GM23338 (cell line): Measurements from ENCODE around the gene BCKDK. TPM values are rescaled to one million over a fixed set of nuclear protein-coding genes. Genes with fewer than 3 reads are reported as not detected.

ENCODE experiments used
- ATAC-seq: fragments of 200-7000 bp; cut with Tn5 transposase; 3 replicates; pipeline ENCODE4 v1.9.1; 2020
- DNase-seq: peaks from one replicate; pipeline ENCODE4 v3.0.0-alpha.2; 2015; ENCODE audit warnings: low spot score
- H2AFZ ChIP-seq: fragments of 200-600 bp; sonication (generic); 2 replicates; pipeline ENCODE4 v1.8.0; 2016; ENCODE audit warnings: antibody characterized with exemption, mild to moderate bottlenecking, moderate library complexity
- H3F3A ChIP-seq: fragments of 200-600 bp; sonication (generic); replicated peaks from 2 replicates; pipeline ENCODE4 v1.8.0; 2017; ENCODE audit warnings: antibody characterized with exemption, mixed run types, low read depth
- H3K27ac ChIP-seq: fragments of 200-600 bp; sonication (generic); 2 replicates; pipeline ENCODE4 v1.6.1; 2016; ENCODE audit warnings: low read depth
- H3K27me3 ChIP-seq: fragments of 200-600 bp; sonication (generic); 2 replicates; pipeline ENCODE4 v1.8.0; 2016; ENCODE audit warnings: mild to moderate bottlenecking, mixed run types, moderate library complexity; ENCODE audit not compliant: insufficient read depth
- H3K36me3 ChIP-seq: fragments of 200-600 bp; sonication (generic); 2 replicates; pipeline ENCODE4 v1.8.0; 2016; ENCODE audit warnings: mild to moderate bottlenecking; ENCODE audit not compliant: insufficient read depth
- H3K4me1 ChIP-seq: fragments of 200-600 bp; sonication (generic); 2 replicates; pipeline ENCODE4 v1.8.0; 2016; ENCODE audit warnings: mild to moderate bottlenecking, moderate library complexity; ENCODE audit not compliant: insufficient read depth
- H3K4me2 ChIP-seq: fragments of 200-600 bp; sonication (generic); 2 replicates; pipeline ENCODE4 v1.7.1; 2017; ENCODE audit warnings: mixed run types
- H3K4me3 ChIP-seq: fragments of 200-600 bp; sonication (generic); 2 replicates; pipeline ENCODE4 v1.6.1; 2016; ENCODE audit warnings: mixed run types
- H3K79me2 ChIP-seq: fragments of 200-600 bp; sonication (generic); replicated peaks from 2 replicates; pipeline ENCODE4 v1.8.0; 2017; ENCODE audit warnings: mild to moderate bottlenecking; ENCODE audit not compliant: insufficient read depth
- H3K9me2 ChIP-seq: fragments of 200-600 bp; sonication (generic); 2 replicates; pipeline ENCODE4 v1.8.0; 2017; ENCODE audit not compliant: insufficient read depth
- H4K20me1 ChIP-seq: fragments of 200-600 bp; sonication (generic); replicated peaks from 2 replicates; pipeline ENCODE4 v1.8.0; 2017; ENCODE audit warnings: mild to moderate bottlenecking; ENCODE audit not compliant: insufficient read depth
- H3K27ac Mint-ChIP-seq: 2 replicates; pipeline ENCODE4 v1.8.0; 2020; ENCODE audit warnings: inconsistent platforms, mild to moderate bottlenecking, moderate library complexity, mixed read lengths
- H3K27me3 Mint-ChIP-seq: 3 replicates; pipeline ENCODE4 v1.8.0; 2022; ENCODE audit warnings: low read depth, mild to moderate bottlenecking, moderate library complexity, mixed read lengths, inconsistent platforms; ENCODE audit not compliant: insufficient read depth, poor library complexity
- H3K36me3 Mint-ChIP-seq: 3 replicates; pipeline ENCODE4 v1.8.0; 2021; ENCODE audit warnings: low read depth, mild to moderate bottlenecking, inconsistent platforms, moderate library complexity, mixed read lengths
- H3K4me1 Mint-ChIP-seq: 3 replicates; pipeline ENCODE4 v1.8.0; 2020; ENCODE audit warnings: mild to moderate bottlenecking, inconsistent platforms, mixed read lengths
- H3K4me3 Mint-ChIP-seq: 3 replicates; pipeline ENCODE4 v1.8.0; 2021; ENCODE audit warnings: moderate library complexity, mild to moderate bottlenecking, inconsistent platforms, mixed read lengths
- H3K9me3 Mint-ChIP-seq: 3 replicates; pipeline ENCODE4 v1.8.0; 2020; ENCODE audit warnings: moderate library complexity, mild to moderate bottlenecking, inconsistent platforms, mixed read lengths
- CTCF ChIP-seq, 2 experiments: fragments of 200-600 bp in 1 of 2; sonication (generic) in 1 of 2; conservative IDR thresholded peaks; 2 replicates each; pipeline versions ENCODE4 v1.5.1 to v1.6.1; 2016 to 2017; ENCODE audit warnings: antibody characterized with exemption in 2 of 2, low read depth in 2 of 2, mild to moderate bottlenecking in 2 of 2, moderate library complexity in 1 of 2
- JUNB ChIP-seq: IDR thresholded peaks from one replicate; pipeline ENCODE4 v1.6.1; 2016; ENCODE audit warnings: antibody characterized with exemption; ENCODE audit not compliant: unreplicated experiment
- NANOG ChIP-seq: IDR thresholded peaks from 2 replicates; pipeline ENCODE4 v1.6.1; 2016; ENCODE audit warnings: antibody characterized with exemption, borderline replicate concordance
- POLR2AphosphoS5 ChIP-seq: IDR thresholded peaks from 2 replicates; pipeline ENCODE4 v1.6.1; 2016; ENCODE audit warnings: antibody characterized with exemption, low read depth
- REST ChIP-seq: IDR thresholded peaks from one replicate; pipeline ENCODE4 v1.6.1; 2018; ENCODE audit warnings: antibody characterized with exemption; ENCODE audit not compliant: unreplicated experiment
- STAT1 ChIP-seq: IDR thresholded peaks from one replicate; pipeline ENCODE4 v1.6.1; 2016; ENCODE audit warnings: antibody characterized with exemption; ENCODE audit not compliant: unreplicated experiment
- ZNF462 ChIP-seq: fragments of 250-450 bp; sonication (Bioruptor Pico); IDR thresholded peaks from 2 replicates; pipeline ENCODE4 v1.5.0; 2020; ENCODE audit warnings: mild to moderate bottlenecking, moderate library complexity
- polyA plus RNA-seq: library from polyadenylated mRNA; unstranded; fragments of >200 nt; fragmentation: Nextera tagmentation; extraction: Ambion mirVana; gene quantifications from 2 replicates; pipeline ENCODE4 v1.2.1, GENCODE V29; 2016
- total RNA-seq: library from RNA; depleted of rRNA; stranded (reverse); fragments of >200 nt; shearing (Covaris generic); gene quantifications from 2 replicates; pipeline ENCODE4 v1.2.3, GENCODE V29; 2014

Gene BCKDK
- total and polyA plus RNA-seq, 2 experiments from 2014 or later: 36.1 to 58.9 TPM

- Histone ChIP-seq H4K20me1 (peaks cover under 1% of the 10 kb centered on the region), H3K4me3 (peak overlapping the region; percentile 87; the same call in 1 of the 2 replicates), H3K27ac (no peak overlapping the region), H3K4me1 (peaks cover 6% of the 10 kb centered on the region; the same call in 1 of the 2 replicates), H3K27me3 (no peaks in the 10 kb centered on the region), H2AFZ (peak overlapping the region; percentile 96), H3K9me2 (no peaks in the 10 kb centered on the region), H3K36me3 (no peaks in the 10 kb centered on the region), H3K79me2 (no peaks in the 10 kb centered on the region), H3F3A (peaks cover 5% of the 10 kb centered on the region; the same call in 1 of the 2 replicates), H3K4me2 (peak overlapping the region; percentile 87)
- Mint-ChIP-seq H3K9me3 (peaks cover 15% of the 10 kb centered on the region), H3K27ac (no peak overlapping the region), H3K4me3 (peak overlapping the region; percentile 77), H3K27me3 (peaks cover 18% of the 10 kb centered on the region), H3K4me1 (peaks cover 9% of the 10 kb centered on the region; the same call in 1 of the 3 replicates), H3K36me3 (peaks cover 21% of the 10 kb centered on the region)
- ATAC-seq (no peak), DNase-seq (no peak)
- TF ChIP-seq JUNB (no peak), REST (no peak), CTCF (conservative IDR thresholded peaks at IDR 0.05; ENCODE audit: low read depth in 2 of 2) (no peak)
Observed at GRCh38 chr16:31107465-31107867, 720 bp upstream of the BCKDK start.

- no peaks in the 10 kb centered on the region for H3K27me3 ChIP-seq
- H3K9me2 ChIP-seq: no peaks in the 10 kb centered on the region
- H4K20me1 ChIP-seq: peaks cover 7% of the 10 kb centered on the region
- Mint-ChIP-seq H3K4me1 (peaks cover 9% of the 10 kb centered on the region; the same call in 1 of the 3 replicates), H3K36me3 (peaks cover 23% of the 10 kb centered on the region), H3K4me3 (peak overlapping the region; percentile 77), H3K9me3 (peaks cover 4% of the 10 kb centered on the region), H3K27me3 (peaks cover 18% of the 10 kb centered on the region), H3K27ac (no peak overlapping the region)
- peak; percentile 20 for ATAC-seq
- DNase-seq: peak; percentile 43
- peak overlapping the region; percentile 87 for H3K4me3 ChIP-seq
- H3F3A ChIP-seq: peaks cover 12% of the 10 kb centered on the region; the same call in 1 of the 2 replicates
- peak overlapping the region; percentile 87 for H3K4me2 ChIP-seq
- H2AFZ ChIP-seq: peak overlapping the region; percentile 96; the same call in 1 of the 2 replicates
- H3K27ac ChIP-seq: no peak overlapping the region
- H3K36me3 ChIP-seq: no peaks in the 10 kb centered on the region
- H3K4me1 ChIP-seq: peaks cover 6% of the 10 kb centered on the region; the same call in 1 of the 2 replicates
- H3K79me2 ChIP-seq: no peaks in the 10 kb centered on the region
- TF ChIP-seq ZNF462 (CRISPR knock-in tag) (no peak), STAT1 (no peak), POLR2AphosphoS5 (no peak; the same call in 1 of the 2 replicates), NANOG (no peak)
Observed at GRCh38 chr16:31108794-31109558, 790 bp downstream of the BCKDK start.
